ENCODE measurements around the gene NMNAT2. TPM values are rescaled to one million over a fixed set of nuclear protein-coding genes. Genes with fewer than 3 reads are reported as not detected.

Gene NMNAT2
- total RNA-seq, 1 experiment from 2014 or later, result not detected

DNA sequence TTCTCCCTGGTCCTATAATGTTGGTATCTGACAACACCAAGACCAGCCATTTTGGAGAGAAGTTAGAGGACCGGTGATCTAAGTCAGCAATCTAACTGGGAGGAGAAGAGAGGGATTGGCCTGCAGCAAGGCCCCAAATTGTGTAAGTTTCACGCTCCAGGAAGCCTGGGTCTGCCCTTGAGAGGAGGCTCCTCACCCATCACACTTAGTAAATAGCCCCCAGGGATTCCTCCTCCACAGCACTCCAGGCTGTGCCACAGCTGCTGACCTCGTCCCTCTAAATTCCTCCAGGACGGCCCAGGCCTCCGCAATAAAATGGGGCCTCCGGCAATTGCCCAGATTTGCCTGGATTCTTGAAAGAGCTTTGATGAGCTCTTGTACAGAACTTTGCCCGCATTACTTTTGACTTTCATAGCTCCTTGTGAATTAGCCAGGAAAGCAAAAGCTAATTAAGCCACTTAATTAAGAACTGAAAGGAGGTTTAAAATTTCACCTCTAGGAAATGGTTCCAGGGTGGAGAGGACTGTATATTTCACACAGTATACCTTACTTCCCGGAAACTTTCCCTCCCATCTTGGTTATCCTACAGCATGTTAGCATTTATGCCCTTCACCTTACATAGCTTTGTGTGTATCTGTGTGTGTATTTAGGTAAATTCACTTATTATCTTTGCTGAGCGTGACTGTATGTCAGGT lies 141.6 kb downstream of the NMNAT2 start:
- no peak overlapping the region for H3K4me3 ChIP-seq (replicated peaks in 1 of 2; ENCODE audit: low read depth in 1 of 2, low read length in 2 of 2)
- DNase-seq (ENCODE audit: low read depth, low spot score) (no peak), ATAC-seq (no peak)
- no peak overlapping the region for H3K27ac ChIP-seq (ENCODE audit: low read depth, low read length)
- TF ChIP-seq CEBPB (IDR thresholded peaks at IDR 0.05; ENCODE audit: low read depth), result no peak
- TF ChIP-seq, protein P1, sequence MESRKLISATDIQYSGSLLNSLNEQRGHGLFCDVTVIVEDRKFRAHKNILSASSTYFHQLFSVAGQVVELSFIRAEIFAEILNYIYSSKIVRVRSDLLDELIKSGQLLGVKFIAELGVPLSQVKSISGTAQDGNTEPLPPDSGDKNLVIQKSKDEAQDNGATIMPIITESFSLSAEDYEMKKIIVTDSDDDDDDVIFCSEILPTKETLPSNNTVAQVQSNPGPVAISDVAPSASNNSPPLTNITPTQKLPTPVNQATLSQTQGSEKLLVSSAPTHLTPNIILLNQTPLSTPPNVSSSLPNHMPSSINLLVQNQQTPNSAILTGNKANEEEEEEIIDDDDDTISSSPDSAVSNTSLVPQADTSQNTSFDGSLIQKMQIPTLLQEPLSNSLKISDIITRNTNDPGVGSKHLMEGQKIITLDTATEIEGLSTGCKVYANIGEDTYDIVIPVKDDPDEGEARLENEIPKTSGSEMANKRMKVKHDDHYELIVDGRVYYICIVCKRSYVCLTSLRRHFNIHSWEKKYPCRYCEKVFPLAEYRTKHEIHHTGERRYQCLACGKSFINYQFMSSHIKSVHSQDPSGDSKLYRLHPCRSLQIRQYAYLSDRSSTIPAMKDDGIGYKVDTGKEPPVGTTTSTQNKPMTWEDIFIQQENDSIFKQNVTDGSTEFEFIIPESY (IDR thresholded peaks at IDR 0.05; ENCODE audit: extremely low read depth, insufficient replicate concordance, low read length), result no peak
- TF ChIP-seq EZH2phosphoT487 (IDR thresholded peaks at IDR 0.05; ENCODE audit: borderline replicate concordance), result no peak
- TF ChIP-seq EGR1 (IDR thresholded peaks at IDR 0.05; ENCODE audit: low read depth), result no peak
- TF ChIP-seq ELF1 (IDR thresholded peaks at IDR 0.05; ENCODE audit: borderline replicate concordance, low read depth), result no peak
- TF ChIP-seq, protein P2, sequence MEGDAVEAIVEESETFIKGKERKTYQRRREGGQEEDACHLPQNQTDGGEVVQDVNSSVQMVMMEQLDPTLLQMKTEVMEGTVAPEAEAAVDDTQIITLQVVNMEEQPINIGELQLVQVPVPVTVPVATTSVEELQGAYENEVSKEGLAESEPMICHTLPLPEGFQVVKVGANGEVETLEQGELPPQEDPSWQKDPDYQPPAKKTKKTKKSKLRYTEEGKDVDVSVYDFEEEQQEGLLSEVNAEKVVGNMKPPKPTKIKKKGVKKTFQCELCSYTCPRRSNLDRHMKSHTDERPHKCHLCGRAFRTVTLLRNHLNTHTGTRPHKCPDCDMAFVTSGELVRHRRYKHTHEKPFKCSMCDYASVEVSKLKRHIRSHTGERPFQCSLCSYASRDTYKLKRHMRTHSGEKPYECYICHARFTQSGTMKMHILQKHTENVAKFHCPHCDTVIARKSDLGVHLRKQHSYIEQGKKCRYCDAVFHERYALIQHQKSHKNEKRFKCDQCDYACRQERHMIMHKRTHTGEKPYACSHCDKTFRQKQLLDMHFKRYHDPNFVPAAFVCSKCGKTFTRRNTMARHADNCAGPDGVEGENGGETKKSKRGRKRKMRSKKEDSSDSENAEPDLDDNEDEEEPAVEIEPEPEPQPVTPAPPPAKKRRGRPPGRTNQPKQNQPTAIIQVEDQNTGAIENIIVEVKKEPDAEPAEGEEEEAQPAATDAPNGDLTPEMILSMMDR (IDR thresholded peaks at IDR 0.05 in 2 of 3, conservative IDR thresholded peaks at IDR 0.05 in 1 of 3; ENCODE audit: borderline replicate concordance in 1 of 3, insufficient read depth in 1 of 3, low read depth in 2 of 3, low read length in 2 of 3), result no peak
- TF ChIP-seq MAX (IDR thresholded peaks at IDR 0.05), result no peak
- no peaks in the 10 kb centered on the region for H3K27me3 ChIP-seq (ENCODE audit: insufficient read depth, low read length)
- H3K4me2 ChIP-seq (ENCODE audit: low read length), result no peak overlapping the region
- H3K9ac ChIP-seq (ENCODE audit: low read length), result no peak overlapping the region
- H3K36me3 ChIP-seq (ENCODE audit: control insufficient read depth in 1 of 2, insufficient read depth in 2 of 2, low read length in 2 of 2), result no peaks in the 10 kb centered on the region
- no peaks in the 10 kb centered on the region for H3K9me2 ChIP-seq (ENCODE audit: insufficient read depth)
- ChIA-PET RAD21 (ENCODE audit: low non-redundant PET in 1 of 2, low total read pairs in 2 of 2, uncharacterized antibody in 2 of 2, unreplicated experiment in 2 of 2) (no interaction called here), POLR2A (no interaction called here), CTCF (interaction anchor here (1.3 kb wide), 1 partner anchor 314 kb away, joined by 3 read pairs; no protein-coding TSS in a partner anchor)
- H4K20me1 ChIP-seq (ENCODE audit: insufficient read depth), result no peaks in the 10 kb centered on the region
- peaks cover 0 to 15% of the 10 kb centered on the region in 2 experiments; a peak in 2 of 4 replicates for H3K4me1 ChIP-seq (ENCODE audit: control insufficient read depth in 1 of 2, insufficient read depth in 2 of 2, low read length in 2 of 2)
- no TSS peak for BruUV-seq (replicated peaks)
- intact Hi-C loops (cut with micrococcal nuclease), result no loop called here
- no peak overlapping the region for H2AFZ ChIP-seq (ENCODE audit: low read depth, low read length, poor library complexity, severe bottlenecking)
- no peaks in the 10 kb centered on the region for H3K79me2 ChIP-seq (ENCODE audit: insufficient read depth, low read length)
- no peaks in the 10 kb centered on the region for H3K9me3 ChIP-seq (ENCODE audit: control insufficient read depth in 1 of 2, insufficient read depth in 1 of 2, low read depth in 1 of 2, low read length in 2 of 2)

Data from HCT116 (cell line).